ENCODE measurements around the gene ENTPD7. TPM values are rescaled to one million over a fixed set of nuclear protein-coding genes. Genes with fewer than 3 reads are reported as not detected.

Gene ENTPD7
- total and polyA plus RNA-seq, 7 donors: 0.35 to 3.3 (median 1.2) TPM

DNA sequence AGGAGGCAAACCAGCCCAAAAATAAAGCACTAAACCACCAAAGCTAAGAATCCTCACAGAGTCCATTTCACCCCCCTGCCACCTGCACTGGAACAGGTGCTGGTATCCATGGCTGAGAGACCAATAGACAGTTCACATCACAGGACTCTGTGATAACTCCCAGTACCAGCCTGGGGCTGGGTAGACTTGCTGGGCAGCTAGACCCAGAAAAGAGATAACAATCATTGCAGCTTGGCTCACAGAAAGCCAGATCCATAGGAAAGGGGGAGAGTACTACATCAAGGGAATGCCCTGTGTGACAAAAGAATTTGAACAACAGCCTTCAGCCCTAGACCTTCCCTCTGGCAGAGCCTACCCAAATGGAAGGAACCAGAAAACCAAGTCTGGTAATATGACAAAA, 25.5 kb upstream of the ENTPD7 start:
- intact Hi-C loops (cut with DNase I): no loop called here
- H3K27ac ChIP-seq: no peak overlapping the region
- no peaks in the 10 kb centered on the region for H3K36me3 ChIP-seq (ENCODE audit: insufficient read depth in 1 of 2, low read depth in 1 of 2)
- DNase-seq (no peak), ATAC-seq (no peak)
- TF ChIP-seq, protein P1, sequence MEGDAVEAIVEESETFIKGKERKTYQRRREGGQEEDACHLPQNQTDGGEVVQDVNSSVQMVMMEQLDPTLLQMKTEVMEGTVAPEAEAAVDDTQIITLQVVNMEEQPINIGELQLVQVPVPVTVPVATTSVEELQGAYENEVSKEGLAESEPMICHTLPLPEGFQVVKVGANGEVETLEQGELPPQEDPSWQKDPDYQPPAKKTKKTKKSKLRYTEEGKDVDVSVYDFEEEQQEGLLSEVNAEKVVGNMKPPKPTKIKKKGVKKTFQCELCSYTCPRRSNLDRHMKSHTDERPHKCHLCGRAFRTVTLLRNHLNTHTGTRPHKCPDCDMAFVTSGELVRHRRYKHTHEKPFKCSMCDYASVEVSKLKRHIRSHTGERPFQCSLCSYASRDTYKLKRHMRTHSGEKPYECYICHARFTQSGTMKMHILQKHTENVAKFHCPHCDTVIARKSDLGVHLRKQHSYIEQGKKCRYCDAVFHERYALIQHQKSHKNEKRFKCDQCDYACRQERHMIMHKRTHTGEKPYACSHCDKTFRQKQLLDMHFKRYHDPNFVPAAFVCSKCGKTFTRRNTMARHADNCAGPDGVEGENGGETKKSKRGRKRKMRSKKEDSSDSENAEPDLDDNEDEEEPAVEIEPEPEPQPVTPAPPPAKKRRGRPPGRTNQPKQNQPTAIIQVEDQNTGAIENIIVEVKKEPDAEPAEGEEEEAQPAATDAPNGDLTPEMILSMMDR (IDR thresholded peaks at IDR 0.05): no peak
- H3K9me3 ChIP-seq: no peaks in the 10 kb centered on the region
- H3K4me3 ChIP-seq: no peak overlapping the region
- no peaks in the 10 kb centered on the region for H3K4me1 ChIP-seq
- H3K27me3 ChIP-seq (ENCODE audit: insufficient read depth in 3 of 3, low read length in 2 of 3): no peaks in the 10 kb centered on the region

DNA sequence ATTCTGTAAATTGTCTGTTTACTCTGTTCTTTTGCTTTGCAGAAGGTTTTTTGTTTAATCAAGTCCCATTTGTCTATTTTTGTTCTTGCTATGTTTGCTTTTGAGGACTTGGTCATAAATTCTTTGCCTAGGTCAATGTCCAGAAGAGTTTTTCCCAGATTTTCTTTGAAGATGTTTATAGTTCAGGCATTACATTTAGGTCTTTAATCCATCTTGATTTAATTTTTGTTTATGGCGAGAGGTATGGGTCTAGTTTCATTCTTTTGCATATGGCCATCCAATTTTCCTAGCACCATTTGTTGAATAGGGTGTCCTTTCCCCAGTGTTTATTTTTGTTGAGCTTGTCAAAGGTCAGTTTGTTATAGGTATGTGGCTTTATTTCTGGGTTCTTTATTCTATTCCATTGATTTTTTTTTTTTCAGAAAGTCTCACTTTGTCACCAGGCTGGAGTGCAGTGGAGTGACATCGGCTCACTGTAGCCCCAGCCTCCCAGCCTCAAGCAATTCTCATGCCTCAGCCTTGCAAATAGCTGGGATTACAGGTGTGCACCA, 11.6 kb upstream of the ENTPD7 start:
- intact Hi-C loops (cut with DNase I): no loop called here
- Histone ChIP-seq H3K36me3 (ENCODE audit: insufficient read depth in 1 of 2, low read depth in 1 of 2) (no peaks in the 10 kb centered on the region), H3K27me3 (ENCODE audit: insufficient read depth in 3 of 3, low read length in 2 of 3) (peaks cover 0 to 13% (median 0%) of the 10 kb centered on the region in 3 donors), H3K4me1 (no peaks in the 10 kb centered on the region), H3K9me3 (no peaks in the 10 kb centered on the region), H3K27ac (no peak overlapping the region), H3K4me3 (no peak overlapping the region)
- no peak for DNase-seq
- no peak for ATAC-seq
- TF ChIP-seq, protein P1 (IDR thresholded peaks at IDR 0.05): no peak
- 72 to 86% (median 85%) methylated on average over 2 of the region's 2 CpGs for WGBS, 3 donors

DNA sequence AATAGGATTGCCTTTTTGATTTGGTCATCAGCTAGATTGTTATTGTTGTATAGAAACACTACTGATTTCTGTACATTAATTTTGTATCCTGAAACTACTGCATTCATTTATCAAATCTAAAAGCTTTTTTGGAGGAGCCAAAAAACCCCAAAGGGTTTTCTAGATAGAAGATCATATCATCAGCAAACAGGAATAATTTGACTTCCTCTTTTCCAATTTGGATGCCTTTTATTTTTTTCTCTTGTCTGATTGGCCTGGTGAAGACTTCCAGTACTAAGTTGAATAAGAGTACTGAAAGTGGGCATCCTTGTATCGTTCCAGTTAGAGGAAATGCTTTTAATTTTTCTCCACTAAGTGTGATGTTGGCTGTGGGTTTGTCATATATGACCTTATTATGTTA, 10.6 kb upstream of the ENTPD7 start:
- Histone ChIP-seq H3K9me3 (no peaks in the 10 kb centered on the region), H3K4me1 (no peaks in the 10 kb centered on the region), H3K36me3 (ENCODE audit: insufficient read depth in 1 of 2, low read depth in 1 of 2) (no peaks in the 10 kb centered on the region), H3K27ac (no peak overlapping the region), H3K27me3 (ENCODE audit: insufficient read depth in 3 of 3, low read length in 2 of 3) (peaks cover 0 to 13% (median 0%) of the 10 kb centered on the region in 3 donors), H3K4me3 (no peak overlapping the region)
- DNase-seq (no peak), ATAC-seq (no peak)
- intact Hi-C loops (cut with DNase I): no loop called here
- WGBS, 3 donors: 0 to 93% (median 0%) methylated on average over 1 of the region's 1 CpG
- TF ChIP-seq, protein P1 (IDR thresholded peaks at IDR 0.05): no peak

DNA sequence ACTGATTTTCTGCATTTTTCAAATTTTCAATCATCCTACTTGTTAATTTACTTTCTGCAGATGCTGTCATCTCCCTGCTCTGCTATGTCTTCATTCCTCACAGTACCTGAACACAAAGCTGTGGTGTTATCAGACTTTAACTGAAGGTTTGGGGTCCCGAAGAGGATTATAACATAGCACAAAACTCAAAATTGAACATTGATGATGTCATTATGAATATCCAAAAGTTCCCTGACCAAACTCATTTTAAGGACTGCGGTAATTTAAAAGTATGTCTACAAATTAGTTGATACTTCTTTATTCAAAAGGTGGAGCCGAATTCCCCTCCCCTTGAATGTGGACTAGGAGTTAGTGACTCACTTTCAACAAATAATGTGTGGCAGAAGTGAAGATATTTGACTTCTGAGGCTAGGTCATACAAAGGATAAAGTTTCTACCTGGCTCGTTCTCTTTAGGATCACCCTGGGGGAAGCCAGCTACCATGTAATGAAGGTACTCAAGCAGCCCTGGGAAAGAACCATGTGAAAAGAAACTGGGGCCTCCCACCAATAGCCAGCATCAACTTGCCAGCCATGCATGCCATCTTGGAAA, 6.4 kb upstream of the ENTPD7 start:
- 80 to 91% (median 83%) methylated on average over 4 of the region's 4 CpGs for WGBS, 3 donors
- no peaks in the 10 kb centered on the region for H3K4me1 ChIP-seq
- ATAC-seq (no peak), DNase-seq (no peak)
- TF ChIP-seq, protein P1 (IDR thresholded peaks at IDR 0.05): no peak
- intact Hi-C loops (cut with DNase I): no loop called here
- no peak overlapping the region for H3K4me3 ChIP-seq
- no peaks in the 10 kb centered on the region for H3K9me3 ChIP-seq
- no peak overlapping the region for H3K27ac ChIP-seq
- no peaks in the 10 kb centered on the region for H3K27me3 ChIP-seq (ENCODE audit: insufficient read depth in 3 of 3, low read length in 2 of 3)
- H3K36me3 ChIP-seq (ENCODE audit: insufficient read depth in 1 of 2, low read depth in 1 of 2): no peaks in the 10 kb centered on the region

Data from psoas muscle (tissue), 8 donors.